Measurements from ENCODE around the gene SLC25A36. TPM values are rescaled to one million over a fixed set of nuclear protein-coding genes. Genes with fewer than 3 reads are reported as not detected.

The SLC25A36 gene
- total RNA-seq, 4 donors from 2014 or later = 78.7 to 95.3 (median 81.7) TPM

DNA sequence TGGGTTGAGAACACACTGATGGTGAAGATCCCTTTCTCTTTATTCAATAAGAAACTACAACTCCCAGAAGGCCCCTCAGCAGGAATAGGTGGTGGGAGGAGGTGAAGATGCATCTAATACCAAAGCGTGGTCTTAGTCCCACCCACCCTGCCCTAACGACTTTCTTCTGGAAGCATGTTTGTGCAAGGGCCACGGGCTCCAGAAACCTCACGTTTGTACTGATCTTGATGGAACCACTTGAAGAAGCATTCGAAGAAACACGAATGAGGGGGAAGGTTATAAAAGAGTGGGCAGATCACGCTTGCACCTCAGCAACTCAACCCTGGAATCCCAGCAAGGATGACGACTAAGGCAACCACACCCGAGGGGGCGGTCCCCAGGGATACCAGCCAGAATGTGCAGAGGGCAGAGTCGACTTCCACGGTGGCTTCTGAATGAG lies 10.6 kb upstream of the SLC25A36 start:
- TF ChIP-seq, protein P1, sequence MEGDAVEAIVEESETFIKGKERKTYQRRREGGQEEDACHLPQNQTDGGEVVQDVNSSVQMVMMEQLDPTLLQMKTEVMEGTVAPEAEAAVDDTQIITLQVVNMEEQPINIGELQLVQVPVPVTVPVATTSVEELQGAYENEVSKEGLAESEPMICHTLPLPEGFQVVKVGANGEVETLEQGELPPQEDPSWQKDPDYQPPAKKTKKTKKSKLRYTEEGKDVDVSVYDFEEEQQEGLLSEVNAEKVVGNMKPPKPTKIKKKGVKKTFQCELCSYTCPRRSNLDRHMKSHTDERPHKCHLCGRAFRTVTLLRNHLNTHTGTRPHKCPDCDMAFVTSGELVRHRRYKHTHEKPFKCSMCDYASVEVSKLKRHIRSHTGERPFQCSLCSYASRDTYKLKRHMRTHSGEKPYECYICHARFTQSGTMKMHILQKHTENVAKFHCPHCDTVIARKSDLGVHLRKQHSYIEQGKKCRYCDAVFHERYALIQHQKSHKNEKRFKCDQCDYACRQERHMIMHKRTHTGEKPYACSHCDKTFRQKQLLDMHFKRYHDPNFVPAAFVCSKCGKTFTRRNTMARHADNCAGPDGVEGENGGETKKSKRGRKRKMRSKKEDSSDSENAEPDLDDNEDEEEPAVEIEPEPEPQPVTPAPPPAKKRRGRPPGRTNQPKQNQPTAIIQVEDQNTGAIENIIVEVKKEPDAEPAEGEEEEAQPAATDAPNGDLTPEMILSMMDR (IDR thresholded peaks at IDR 0.05; ENCODE audit: low read depth) = no peak

DNA sequence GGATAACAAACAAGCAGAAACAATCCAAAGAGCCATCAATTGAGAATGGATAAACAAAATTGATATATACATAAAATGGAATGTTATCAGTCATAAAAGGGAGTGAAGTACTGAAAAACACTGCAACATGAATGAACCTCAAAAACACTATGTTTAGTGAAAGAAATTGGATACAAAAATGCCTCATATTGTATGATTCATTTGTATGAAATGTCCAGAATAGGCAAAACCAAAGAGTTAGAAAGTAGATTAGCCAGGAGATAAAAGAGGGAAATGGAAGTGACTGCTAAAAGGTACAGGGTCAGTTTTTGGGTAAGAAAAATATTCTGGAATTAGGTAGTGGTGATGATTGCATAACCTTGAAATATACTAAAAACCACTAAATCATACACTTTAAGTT lies 9.8 kb upstream of the SLC25A36 start:
- TF ChIP-seq, protein P1 (IDR thresholded peaks at IDR 0.05; ENCODE audit: low read depth) = no peak

DNA sequence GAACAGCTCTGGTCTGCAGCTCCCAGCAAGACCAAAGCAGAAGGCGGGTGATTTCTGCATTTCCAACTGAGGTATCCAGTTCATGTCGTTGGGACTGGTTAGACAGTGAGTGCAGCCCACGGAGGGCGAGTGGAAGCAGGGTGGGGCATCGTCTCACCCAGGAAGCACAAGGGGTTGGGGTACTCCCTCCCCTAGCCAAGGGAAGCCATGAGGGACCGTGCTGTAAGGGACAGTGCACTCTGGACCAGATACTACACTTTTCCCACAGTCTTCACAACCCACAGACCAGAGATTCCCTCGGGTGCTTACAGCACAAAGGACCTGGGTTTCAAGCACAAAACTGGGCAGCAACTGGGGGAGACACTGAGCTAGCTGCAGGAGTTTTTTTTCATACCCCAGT lies 8.5 kb upstream of the SLC25A36 start:
- TF ChIP-seq, protein P1 (IDR thresholded peaks at IDR 0.05; ENCODE audit: low read depth) = no peak

DNA sequence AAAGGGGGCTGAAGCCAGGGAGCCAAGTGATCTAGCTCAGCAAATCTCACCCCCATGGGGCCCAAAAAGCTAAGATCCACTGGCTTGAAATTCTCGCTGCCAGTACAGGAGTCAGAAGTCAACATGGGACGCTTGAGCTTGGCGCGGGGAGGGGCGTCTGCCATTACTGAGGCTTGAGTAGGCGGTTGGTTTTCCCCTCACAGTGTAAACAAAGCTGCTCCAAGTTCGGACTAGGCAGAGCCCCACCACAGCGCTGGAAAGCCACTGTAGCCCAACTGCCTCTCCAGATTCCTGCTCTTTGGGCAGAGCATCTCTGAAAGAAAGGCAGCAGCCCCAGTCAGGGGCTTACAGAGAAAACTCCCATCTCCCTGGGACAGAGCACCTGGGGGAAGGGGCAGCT lies 8.1 kb upstream of the SLC25A36 start:
- TF ChIP-seq, protein P1 (IDR thresholded peaks at IDR 0.05; ENCODE audit: low read depth) = no peak

DNA sequence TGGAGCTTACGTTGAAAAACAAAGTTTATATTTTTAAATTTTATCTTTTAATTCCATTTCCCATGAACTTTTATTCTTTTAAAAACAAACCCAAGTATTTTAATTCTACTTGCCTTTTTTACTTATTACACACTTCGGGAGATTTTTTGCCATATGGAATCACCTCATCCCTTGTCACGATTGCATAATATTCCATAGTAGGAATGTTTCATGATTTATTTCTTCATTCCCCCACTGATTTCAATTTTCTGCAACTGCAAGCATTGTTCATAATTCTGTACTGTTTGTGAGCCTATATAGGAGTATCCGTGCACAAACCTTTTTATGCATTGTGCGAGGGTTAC lies 574 bp upstream of the SLC25A36 start:
- TF ChIP-seq, protein P1 (IDR thresholded peaks at IDR 0.05; ENCODE audit: low read depth) = no peak

DNA sequence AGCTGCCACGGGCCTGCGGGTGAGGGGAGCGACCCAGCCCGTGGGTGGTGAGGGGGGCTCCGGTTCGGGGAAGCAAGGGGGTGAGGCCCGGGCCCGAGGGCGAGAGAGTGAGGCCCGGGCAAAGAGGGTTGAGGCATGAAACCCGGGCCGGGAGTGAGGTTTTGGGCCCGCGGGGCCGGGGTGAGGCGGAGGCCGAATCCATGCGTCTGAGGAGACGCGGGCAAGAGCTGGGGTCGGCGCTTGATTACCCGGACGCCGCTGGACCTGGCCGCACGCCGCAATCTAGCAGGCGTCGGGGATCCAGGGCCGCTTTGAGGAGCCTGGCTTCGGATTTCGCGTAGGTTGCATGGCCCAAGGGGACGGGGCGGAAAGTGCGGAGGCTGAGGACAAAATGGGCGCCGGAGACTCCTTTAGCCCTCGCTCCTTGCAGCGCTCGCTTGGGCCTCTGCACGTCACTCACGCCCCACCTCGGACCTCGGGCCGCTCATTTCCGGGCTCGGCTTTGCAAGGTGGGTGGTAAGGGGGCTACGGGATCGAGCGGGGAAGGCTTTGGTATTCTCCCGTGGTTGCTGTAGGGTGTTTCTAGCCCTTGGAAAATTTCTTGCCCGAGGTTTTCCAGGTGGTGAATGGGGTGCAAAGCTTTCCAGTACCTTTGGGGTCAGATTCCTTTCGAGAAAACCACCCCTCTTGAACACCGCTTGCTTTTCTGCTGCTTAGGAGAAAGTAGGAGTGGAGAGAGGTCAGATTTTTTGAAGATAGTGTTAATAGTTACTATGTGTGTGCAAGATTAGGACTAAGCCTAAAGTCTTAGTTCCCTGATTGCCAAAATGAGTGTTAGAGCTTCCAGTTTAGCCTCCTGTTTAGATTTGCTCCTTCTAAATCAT lies 827 bp downstream of the SLC25A36 start:
- TF ChIP-seq, protein P1 (IDR thresholded peaks at IDR 0.05; ENCODE audit: low read depth) = no peak

DNA sequence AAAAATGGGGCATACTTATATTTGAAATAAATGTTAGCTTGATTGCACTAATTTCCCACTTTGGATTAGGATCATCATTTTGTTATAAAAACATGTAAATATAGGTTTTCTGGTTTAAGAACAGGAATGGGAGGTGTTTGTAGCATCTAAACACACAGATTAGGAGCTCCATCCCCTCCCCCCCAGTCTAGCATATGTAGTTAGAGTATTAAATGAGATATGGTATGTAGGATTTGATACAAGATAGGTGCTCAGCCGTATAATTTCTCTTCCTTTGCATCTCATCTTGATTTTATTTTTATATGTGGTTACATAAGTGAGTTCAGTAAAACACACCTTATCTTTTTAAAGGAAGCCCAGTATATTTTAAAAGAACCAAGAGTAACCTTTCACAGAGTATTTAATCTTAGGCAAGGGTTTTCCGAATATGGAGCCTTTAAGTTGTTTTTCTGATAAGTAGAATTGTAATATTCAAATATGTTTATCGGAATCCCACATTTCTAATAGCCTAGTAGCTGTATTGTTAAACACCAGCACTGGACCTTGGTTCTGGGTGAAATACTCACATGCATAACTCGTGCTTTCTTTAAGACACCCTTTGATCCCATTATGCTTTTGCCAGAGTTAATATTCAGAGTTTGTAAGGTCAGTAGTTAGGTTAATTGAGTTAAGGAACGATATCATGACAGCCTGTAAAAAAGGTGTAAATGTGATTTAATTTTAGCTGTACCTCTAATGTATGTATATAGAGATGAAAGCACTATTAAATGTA lies 2.3 kb downstream of the SLC25A36 start:
- TF ChIP-seq, protein P1 (IDR thresholded peaks at IDR 0.05; ENCODE audit: low read depth) = no peak
